Stomach (tissue), 9 donors: Measurements from ENCODE around the gene PSORS1C2. TPM values are rescaled to one million over a fixed set of nuclear protein-coding genes. Genes with fewer than 3 reads are reported as not detected.

Experiments
- DNase-seq, 2 donors: peaks; one replicate each; pipeline versions ENCODE4 v3.0.0 to v3.0.0-alpha.2; 2013 to 2019
- H3K27ac ChIP-seq, 5 donors: fragments of 200-600 bp in 4 of 5; sonication (generic) in 4 of 5; one replicate each; pipeline ENCODE4 v1.5.1; 2013 to 2019; ENCODE audit warnings: mild to moderate bottlenecking in 1 of 5, moderate library complexity in 1 of 5
- H3K27me3 ChIP-seq, 3 donors: fragments of 200-600 bp; sonication (generic); one replicate each; pipeline ENCODE4 v1.5.1; 2017 to 2019; ENCODE audit warnings: mixed run types in 1 of 3
- H3K36me3 ChIP-seq, 4 donors: fragments of 200-600 bp; sonication (generic); 1 replicate in 3 of 4; 2 replicates in 1 of 4; pipeline ENCODE4 v1.5.1; 2016 to 2019
- H3K4me1 ChIP-seq, 4 donors: fragments of 200-600 bp; sonication (generic); one replicate each; pipeline ENCODE4 v1.5.1; 2016 to 2019
- H3K4me3 ChIP-seq, 4 donors: fragments of 200-600 bp; sonication (generic) in 3 of 4; one replicate each; pipeline ENCODE4 v1.5.1; 2016 to 2019; ENCODE audit warnings: mild to moderate bottlenecking in 1 of 4
- H3K9me3 ChIP-seq, 4 donors: fragments of 200-600 bp; sonication (generic); one replicate each; pipeline ENCODE4 v1.5.1; 2016 to 2019
- CTCF ChIP-seq, 7 experiments: fragments of 450-650 bp in 4 of 7; fragments of 200-600 bp in 3 of 7; sonication (generic) in 3 of 7; IDR thresholded peaks; one replicate each; pipeline ENCODE4 v1.5.1; 2016 to 2019; ENCODE audit warnings: antibody characterized with exemption in 7 of 7, control low read depth in 2 of 7, mild to moderate bottlenecking in 1 of 7
- EP300 ChIP-seq: sonication (generic); formaldehyde crosslinking; IDR thresholded peaks from one replicate; pipeline ENCODE4 v1.6.1; 2017; ENCODE audit warnings: antibody characterized with exemption
- POLR2A ChIP-seq, 4 donors: fragments of 450-650 bp; IDR thresholded peaks; one replicate each; pipeline ENCODE4 v1.6.1; 2016; ENCODE audit warnings: antibody characterized with exemption in 4 of 4, control low read depth in 2 of 4, mild to moderate bottlenecking in 1 of 4, moderate library complexity in 1 of 4
- POLR2AphosphoS5 ChIP-seq, 3 donors: sonication (generic); formaldehyde crosslinking; IDR thresholded peaks; one replicate each; pipeline ENCODE4 v1.6.1; 2016; ENCODE audit warnings: antibody characterized with exemption in 3 of 3
- WGBS, 5 donors: extraction: QIAGEN DNeasy Blood & Tissue Kit in 3 of 5; methylation state at CpG; one replicate each; pipeline versions ENCODE4 v1.1.5 to v1.1.7; 2013 to 2018; 5-methylcytosine and 5-hydroxymethylcytosine counted together
- intact Hi-C: fragments of 100-400 bp; cut with DNase I; formaldehyde crosslinking; loops from one replicate; pipeline ENCODE4 v1.15.1; 2023; ENCODE audit warnings: low total_unique reads
- polyA plus RNA-seq, 3 donors: library from polyadenylated mRNA; stranded (reverse); fragments of 200-250 nt; gene quantifications; one replicate each; pipeline ENCODE4 v1.2.3, GENCODE V29; 2013
- total RNA-seq, 5 donors: library from RNA; depleted of rRNA; stranded (reverse); fragments of >200 nt; gene quantifications; one replicate each; pipeline versions ENCODE4 v1.1.0 to v1.2.3, GENCODE V29; 2014 to 2016
- donor health status: healthy with polysubstance abuse.
- donor health status: Bipolar disorder and iron deficiency.
- donor health status: healthy.

Gene PSORS1C2
- total and polyA plus RNA-seq, 8 donors: 0.73 to 1.6 TPM; not detected in 6

- no peak for DNase-seq
- intact Hi-C loops: no loop called here
- Histone ChIP-seq H3K27me3 (no peaks in the 10 kb centered on the region), H3K9me3 (no peaks in the 10 kb centered on the region), H3K4me1 (peaks cover 14 to 49% (median 28%) of the 10 kb centered on the region in 4 donors), H3K27ac (no peak within 1 kb of the TSS), H3K36me3 (no peaks in the 10 kb centered on the region), H3K4me3 (no peak within 1 kb of the TSS)
- TF ChIP-seq EP300 (no peak), POLR2AphosphoS5 (IDR thresholded peaks at IDR 0.05) (no peak), POLR2A (IDR thresholded peaks at IDR 0.05) (no peak), CTCF (IDR thresholded peaks at IDR 0.05) (no peak)
- WGBS, 5 donors: 81 to 88% (median 87%) methylated on average over 17 to 26 of the region's 26 CpGs
Observed at GRCh38 chr6:31120151-31120915, 18.5 kb downstream of the PSORS1C2 start, which contains the start of gene CDSN. Gene CDSN (minus strand): TSS chr6:31120446. CDS start chr6:31120419, 27 bp downstream.

- Histone ChIP-seq H3K27ac (no peak overlapping the region), H3K9me3 (no peaks in the 10 kb centered on the region), H3K4me1 (peaks cover 28 to 61% (median 38%) of the 10 kb centered on the region in 4 donors), H3K36me3 (no peaks in the 10 kb centered on the region), H3K4me3 (no peak overlapping the region), H3K27me3 (no peaks in the 10 kb centered on the region)
- WGBS, 5 donors: 77 to 91% (median 79%) methylated on average over 7 of the region's 7 CpGs
- DNase-seq: no peak
- no peak for TF ChIP-seq CTCF (IDR thresholded peaks at IDR 0.05)
- TF ChIP-seq EP300: no peak
- intact Hi-C loops: no loop called here
Observed at GRCh38 chr6:31118178-31118577, 20.7 kb downstream of the PSORS1C2 start.

GRCh38 chr6:31116661-31117385 lies 22.0 kb downstream of the PSORS1C2 start:
- peak overlapping the region in 3 of 5 donors; percentile 21 to 51 (median 26) for H3K27ac ChIP-seq
- DNase-seq: peak in 1 of 2 donors; percentile 26
- H3K4me3 ChIP-seq: peak overlapping the region in 2 of 4 donors; percentile 5 to 24
- intact Hi-C loops: no loop called here
- no peak for TF ChIP-seq POLR2A (IDR thresholded peaks at IDR 0.05)
- peak in 1 of 3 donors; percentile 52 for TF ChIP-seq POLR2AphosphoS5 (IDR thresholded peaks at IDR 0.05)
- no peaks in the 10 kb centered on the region for H3K36me3 ChIP-seq
- peaks cover 17 to 49% (median 26%) of the 10 kb centered on the region in 4 donors for H3K4me1 ChIP-seq
- 75 to 88% (median 80%) methylated on average over 12 to 19 of the region's 19 CpGs for WGBS, 5 donors
- H3K27me3 ChIP-seq: no peaks in the 10 kb centered on the region
- H3K9me3 ChIP-seq: no peaks in the 10 kb centered on the region

- Histone ChIP-seq H3K36me3 (no peaks in the 10 kb centered on the region), H3K9me3 (no peaks in the 10 kb centered on the region), H3K4me3 (peak overlapping the region in 1 of 4 donors; percentile 28), H3K4me1 (peaks cover 17 to 49% (median 26%) of the 10 kb centered on the region in 4 donors), H3K27ac (peak overlapping the region in 1 of 5 donors; percentile 84), H3K27me3 (peaks cover 0 to 2% (median 0%) of the 10 kb centered on the region in 3 donors)
- intact Hi-C loops: no loop called here
- 86 to 96% (median 94%) methylated on average over 10 to 12 of the region's 12 CpGs for WGBS, 5 donors
- TF ChIP-seq EP300 (no peak), CTCF (IDR thresholded peaks at IDR 0.05) (no peak)
- DNase-seq: no peak
Observed at GRCh38 chr6:31115941-31116560, 22.8 kb downstream of the PSORS1C2 start.
